ENCODE measurements around the gene AMD1. TPM values are rescaled to one million over a fixed set of nuclear protein-coding genes. Genes with fewer than 3 reads are reported as not detected.

Gene AMD1
- total RNA-seq, 1 donor from 2014 or later: 170 TPM

GRCh38 chr6:110881546-110882273 lies 7.1 kb downstream of the AMD1 start:
- no peak overlapping the region for H3K4me3 ChIP-seq (ENCODE audit: low read depth, low read length)
- no peak for DNase-seq (ENCODE audit: low read depth)
- FAIRE-seq: no peak
- no peaks in the 10 kb centered on the region for H3K27me3 ChIP-seq (ENCODE audit: control insufficient read depth, insufficient read depth, low read length)
- H3K36me3 ChIP-seq (ENCODE audit: control insufficient read depth, insufficient read depth, low read length): no peaks in the 10 kb centered on the region
- no peak for TF ChIP-seq CTCF (IDR thresholded peaks at IDR 0.05; ENCODE audit: insufficient read depth, low read length, severe bottlenecking)

- FAIRE-seq (no peak), DNase-seq (ENCODE audit: low read depth) (no peak)
- no peaks in the 10 kb centered on the region for H3K27me3 ChIP-seq (ENCODE audit: control insufficient read depth, insufficient read depth, low read length)
- TF ChIP-seq CTCF (IDR thresholded peaks at IDR 0.05; ENCODE audit: insufficient read depth, low read length, severe bottlenecking): no peak
- H3K4me3 ChIP-seq (ENCODE audit: low read depth, low read length): no peak overlapping the region
- no peaks in the 10 kb centered on the region for H3K36me3 ChIP-seq (ENCODE audit: control insufficient read depth, insufficient read depth, low read length)
These were observed 7.7 kb downstream of the AMD1 start for GRCh38 chr6:110882274-110882619.

- no peak for DNase-seq (ENCODE audit: low read depth)
- no peak for FAIRE-seq
- Histone ChIP-seq H3K4me3 (ENCODE audit: low read depth, low read length) (no peak overlapping the region), H3K27me3 (ENCODE audit: control insufficient read depth, insufficient read depth, low read length) (no peaks in the 10 kb centered on the region), H3K36me3 (ENCODE audit: control insufficient read depth, insufficient read depth, low read length) (no peaks in the 10 kb centered on the region)
- TF ChIP-seq CTCF (IDR thresholded peaks at IDR 0.05; ENCODE audit: insufficient read depth, low read length, severe bottlenecking): no peak
These were observed 8.4 kb downstream of the AMD1 start for GRCh38 chr6:110882824-110883554.

- TF ChIP-seq CTCF (IDR thresholded peaks at IDR 0.05; ENCODE audit: insufficient read depth, low read length, severe bottlenecking): no peak
- no peak for DNase-seq (ENCODE audit: low read depth)
- H3K36me3 ChIP-seq (ENCODE audit: control insufficient read depth, insufficient read depth, low read length): no peaks in the 10 kb centered on the region
- H3K4me3 ChIP-seq (ENCODE audit: low read depth, low read length): no peak overlapping the region
- no peak for FAIRE-seq
- H3K27me3 ChIP-seq (ENCODE audit: control insufficient read depth, insufficient read depth, low read length): no peaks in the 10 kb centered on the region
These were observed 9.7 kb downstream of the AMD1 start for GRCh38 chr6:110884321-110884720.

GRCh38 chr6:110885526-110885925 lies 10.9 kb downstream of the AMD1 start:
- FAIRE-seq (no peak), DNase-seq (ENCODE audit: low read depth) (no peak)
- H3K27me3 ChIP-seq (ENCODE audit: control insufficient read depth, insufficient read depth, low read length): no peaks in the 10 kb centered on the region
- no peak for TF ChIP-seq CTCF (IDR thresholded peaks at IDR 0.05; ENCODE audit: insufficient read depth, low read length, severe bottlenecking)
- H3K4me3 ChIP-seq (ENCODE audit: low read depth, low read length): no peak overlapping the region
- H3K36me3 ChIP-seq (ENCODE audit: control insufficient read depth, insufficient read depth, low read length): peaks cover 3% of the 10 kb centered on the region

Data from bronchial epithelial cell (primary cell).